Nephron (organoid): ENCODE data around the gene GRIK4.

Experiments
- H3K27ac Mint-ChIP-seq, 3 experiments: 2 replicates each; pipeline ENCODE4 v1.8.0; 2020; ENCODE audit warnings: mixed read lengths in 3 of 3, mild to moderate bottlenecking in 2 of 3, moderate library complexity in 1 of 3
- H3K27me3 Mint-ChIP-seq: 2 replicates; pipeline ENCODE4 v1.8.0; 2021; ENCODE audit warnings: low read depth, mild to moderate bottlenecking, moderate library complexity, mixed read lengths
- H3K36me3 Mint-ChIP-seq: 2 replicates; pipeline ENCODE4 v1.8.0; 2020; ENCODE audit warnings: low read depth, mixed read lengths
- H3K4me1 Mint-ChIP-seq: 2 replicates; pipeline ENCODE4 v1.8.0; 2020; ENCODE audit warnings: mixed read lengths
- H3K4me3 Mint-ChIP-seq, 3 experiments: 2 replicates each; pipeline ENCODE4 v1.8.0; 2020; ENCODE audit warnings: mild to moderate bottlenecking in 3 of 3, mixed read lengths in 3 of 3, moderate library complexity in 2 of 3
- H3K9me3 Mint-ChIP-seq: 2 replicates; pipeline ENCODE4 v1.8.0; 2020; ENCODE audit warnings: mixed read lengths
- CTCF ChIP-seq, 3 experiments: fragments of 200-600 bp; sonication (generic); IDR thresholded peaks; one replicate each; pipeline ENCODE4 v1.5.0; 2021; ENCODE audit warnings: antibody characterized with exemption in 3 of 3; ENCODE audit not compliant: unreplicated experiment in 3 of 3

The GRIK4 gene

GRCh38 chr11:120663142-120663541 lies 151.6 kb downstream of the GRIK4 start:
- Mint-ChIP-seq H3K9me3 (no peaks in the 10 kb centered on the region), H3K36me3 (no peaks in the 10 kb centered on the region), H3K4me1 (no peaks in the 10 kb centered on the region), H3K27me3 (peaks cover 37% of the 10 kb centered on the region), H3K27ac (no peak overlapping the region), H3K4me3 (no peak overlapping the region)
- no peak for TF ChIP-seq CTCF (IDR thresholded peaks at IDR 0.05; ENCODE audit: unreplicated experiment in 3 of 3)

- H3K36me3 Mint-ChIP-seq: no peaks in the 10 kb centered on the region
- no peaks in the 10 kb centered on the region for H3K4me1 Mint-ChIP-seq
- no peak overlapping the region for H3K27ac Mint-ChIP-seq
- no peaks in the 10 kb centered on the region for H3K9me3 Mint-ChIP-seq
- H3K4me3 Mint-ChIP-seq: no peak overlapping the region
- peaks cover 30% of the 10 kb centered on the region for H3K27me3 Mint-ChIP-seq
- no peak for TF ChIP-seq CTCF (IDR thresholded peaks at IDR 0.05; ENCODE audit: unreplicated experiment in 3 of 3)
Observed at GRCh38 chr11:120666121-120666639, 154.6 kb downstream of the GRIK4 start.

GRCh38 chr11:120667281-120667680 lies 155.7 kb downstream of the GRIK4 start:
- no peaks in the 10 kb centered on the region for H3K4me1 Mint-ChIP-seq
- no peaks in the 10 kb centered on the region for H3K36me3 Mint-ChIP-seq
- peaks cover 29% of the 10 kb centered on the region for H3K27me3 Mint-ChIP-seq
- no peaks in the 10 kb centered on the region for H3K9me3 Mint-ChIP-seq
- no peak for TF ChIP-seq CTCF (IDR thresholded peaks at IDR 0.05; ENCODE audit: unreplicated experiment in 3 of 3)
- no peak overlapping the region for H3K27ac Mint-ChIP-seq
- no peak overlapping the region for H3K4me3 Mint-ChIP-seq

GRCh38 chr11:120667934-120668333 lies 156.4 kb downstream of the GRIK4 start:
- Mint-ChIP-seq H3K9me3 (no peaks in the 10 kb centered on the region), H3K36me3 (no peaks in the 10 kb centered on the region), H3K4me3 (no peak overlapping the region), H3K4me1 (no peaks in the 10 kb centered on the region), H3K27me3 (peaks cover 25% of the 10 kb centered on the region), H3K27ac (no peak overlapping the region)
- no peak for TF ChIP-seq CTCF (IDR thresholded peaks at IDR 0.05; ENCODE audit: unreplicated experiment in 3 of 3)

- H3K27ac Mint-ChIP-seq: no peak overlapping the region
- H3K9me3 Mint-ChIP-seq: no peaks in the 10 kb centered on the region
- no peaks in the 10 kb centered on the region for H3K4me1 Mint-ChIP-seq
Observed at GRCh38 chr11:120668537-120668936, 157.0 kb downstream of the GRIK4 start.

More at GRCh38 chr11:120668537-120668936, 157.0 kb downstream of the GRIK4 start:
- Mint-ChIP-seq H3K27me3 (peaks cover 27% of the 10 kb centered on the region), H3K4me3 (no peak overlapping the region), H3K36me3 (no peaks in the 10 kb centered on the region)
- no peak for TF ChIP-seq CTCF (IDR thresholded peaks at IDR 0.05; ENCODE audit: unreplicated experiment in 3 of 3)
